ENCODE data around the gene TRPV2. TPM values are rescaled to one million over a fixed set of nuclear protein-coding genes. Genes with fewer than 3 reads are reported as not detected.

The TRPV2 gene
- total and polyA plus RNA-seq, 2 of the 4 experiments (the other 2 are of a cell fraction), result 30.8 to 32.8 TPM

GRCh38 chr17:16482253-16482652, 66.9 kb downstream of the TRPV2 start:
- no peak overlapping the region for H3K56ac ChIP-seq (ENCODE audit: extremely low read depth, insufficient read depth, low read length)
- no peak overlapping the region for H3K23ac ChIP-seq (ENCODE audit: low read depth, low read length)
- H3K14ac ChIP-seq (replicated peaks; ENCODE audit: low read depth, low read length), result no peak overlapping the region
- H2AK9ac ChIP-seq (replicated peaks; ENCODE audit: low read depth, low read length, poor library complexity), result no peak overlapping the region
- in situ Hi-C loops (cut with MboI; ENCODE audit: low sequenced_read_pairs), result no loop called here
- H3K9me1 ChIP-seq (ENCODE audit: insufficient read depth, low read length), result peaks cover 4% of the 10 kb centered on the region; the same call in 1 of the 2 replicates
- no peak overlapping the region for H4K8ac ChIP-seq (ENCODE audit: low read depth in 2 of 2, low read length in 2 of 2)
- H4K91ac ChIP-seq (ENCODE audit: insufficient read depth, low read depth, low read length), result no peak overlapping the region
- H3K9me3 ChIP-seq (ENCODE audit: control insufficient read depth, insufficient read depth, low read length), result no peaks in the 10 kb centered on the region
- CTCF ChIA-PET, result interaction anchor here (0.7 kb wide), 1 partner anchor 173 kb away, joined by 3 read pairs; no protein-coding TSS in a partner anchor
- no peak overlapping the region for H2BK20ac ChIP-seq (ENCODE audit: low read depth, low read length)
- dilution Hi-C loops (cut with HindIII; ENCODE audit: low sequenced_read_pairs, unreplicated experiment), result no loop called here
- no peak overlapping the region for H2AK5ac ChIP-seq (ENCODE audit: low read depth, low read length)
- H3K18ac ChIP-seq (ENCODE audit: low read depth, low read length), result no peak overlapping the region
- intact Hi-C loops (cut with micrococcal nuclease), result no loop called here
- DNase-seq (no peak), ATAC-seq (ENCODE audit: low read depth) (no peak)
- TF ChIP-seq RFX5 (IDR thresholded peaks at IDR 0.05; ENCODE audit: low read depth, low read length) (no peak), RAD21 (IDR thresholded peaks at IDR 0.05; ENCODE audit: low read length) (no peak), ELK1 (IDR thresholded peaks at IDR 0.05; ENCODE audit: borderline replicate concordance, low read depth, low read length) (no peak), CEBPB (IDR thresholded peaks at IDR 0.05; ENCODE audit: low read depth, low read length) (no peak)
- no peaks in the 10 kb centered on the region for H3K27me3 ChIP-seq (ENCODE audit: control insufficient read depth, insufficient read depth, low read length)
- WGBS, 2 experiments (ENCODE audit: extremely low coverage in 2 of 2, insufficient read length in 1 of 2), result 93% methylated on average over 3 of the region's 8 CpGs; no CpG with 5 or more reads in 1 of the 2 experiments
- no peak overlapping the region for H3K9ac ChIP-seq (ENCODE audit: low read depth, low read length)
- no peak overlapping the region for H3K27ac ChIP-seq (ENCODE audit: insufficient read depth, low read length)
- H2BK5ac ChIP-seq (ENCODE audit: low read depth, low read length, poor library complexity, severe bottlenecking), result no peak overlapping the region
- BruUV-seq (replicated peaks), result no TSS peak
- peaks cover 13% of the 10 kb centered on the region for H3K4me1 ChIP-seq (ENCODE audit: control insufficient read depth, insufficient read depth, low read length)
- no peak overlapping the region for H2AFZ ChIP-seq (replicated peaks; ENCODE audit: low read length, poor library complexity)
- H3K79me1 ChIP-seq (ENCODE audit: low read depth in 1 of 2, low read length in 2 of 2), result no peaks in the 10 kb centered on the region
- H4K5ac ChIP-seq (ENCODE audit: low read depth, low read length), result no peak overlapping the region
- no peak overlapping the region for H2BK15ac ChIP-seq (ENCODE audit: low read depth, low read length)
- no peak overlapping the region for H3K4ac ChIP-seq (ENCODE audit: low read depth, low read length)
- H4K20me1 ChIP-seq (ENCODE audit: insufficient read depth, low read length), result no peaks in the 10 kb centered on the region
- no peak overlapping the region for H3K4me3 ChIP-seq (ENCODE audit: insufficient read depth, low read depth, low read length)
- H3K36me3 ChIP-seq (ENCODE audit: control insufficient read depth, insufficient read depth, low read length), result no peaks in the 10 kb centered on the region
- H3K4me2 ChIP-seq (ENCODE audit: low read depth, low read length), result no peak overlapping the region
- no peak overlapping the region for H2BK120ac ChIP-seq (ENCODE audit: low read depth, low read length)
- POLR2A ChIA-PET (ENCODE audit: unreplicated experiment), result no interaction called here

Data from IMR-90 (cell line).